SU-DHL-6 (cell line): Measurements from ENCODE around the gene ZNF189.

Experiments
- EZH2phosphoT487 ChIP-seq: fragments of 200-600 bp; sonication (generic), shearing (Covaris generic); conservative IDR thresholded peaks from 2 replicates; pipeline ENCODE4 v1.6.1; 2018; ENCODE audit warnings: mild to moderate bottlenecking, antibody characterized with exemption, low read length, moderate library complexity, mixed read lengths
- TF ChIP-seq, protein P1 (sequence below): fragments of 200-600 bp; sonication (generic); IDR thresholded peaks from one replicate; pipeline ENCODE4 v1.5.1; 2017; ENCODE audit warnings: antibody characterized with exemption, mild to moderate bottlenecking, low read length, moderate library complexity; ENCODE audit not compliant: insufficient read depth, poor library complexity, severe bottlenecking

DNA sequence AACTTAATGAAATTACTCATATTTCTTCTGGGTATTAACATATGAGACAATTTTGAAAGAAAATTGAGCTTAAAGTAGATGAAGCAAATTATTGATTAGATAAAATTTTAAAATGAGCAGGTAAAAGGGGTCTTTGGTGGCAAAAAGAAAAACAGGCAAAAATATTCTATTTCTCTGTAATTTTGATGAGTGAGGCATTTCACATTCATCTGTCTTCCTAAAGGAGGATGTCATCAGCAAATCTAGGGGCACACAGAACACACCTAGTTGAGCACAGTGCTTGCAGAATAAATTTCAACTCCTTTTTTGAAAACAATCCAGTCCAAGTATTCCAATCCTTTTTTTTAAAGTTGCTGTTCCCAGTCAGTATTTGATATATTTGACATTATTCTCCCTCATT is 16.2 kb downstream of the ZNF189 start:
- TF ChIP-seq, protein P1, sequence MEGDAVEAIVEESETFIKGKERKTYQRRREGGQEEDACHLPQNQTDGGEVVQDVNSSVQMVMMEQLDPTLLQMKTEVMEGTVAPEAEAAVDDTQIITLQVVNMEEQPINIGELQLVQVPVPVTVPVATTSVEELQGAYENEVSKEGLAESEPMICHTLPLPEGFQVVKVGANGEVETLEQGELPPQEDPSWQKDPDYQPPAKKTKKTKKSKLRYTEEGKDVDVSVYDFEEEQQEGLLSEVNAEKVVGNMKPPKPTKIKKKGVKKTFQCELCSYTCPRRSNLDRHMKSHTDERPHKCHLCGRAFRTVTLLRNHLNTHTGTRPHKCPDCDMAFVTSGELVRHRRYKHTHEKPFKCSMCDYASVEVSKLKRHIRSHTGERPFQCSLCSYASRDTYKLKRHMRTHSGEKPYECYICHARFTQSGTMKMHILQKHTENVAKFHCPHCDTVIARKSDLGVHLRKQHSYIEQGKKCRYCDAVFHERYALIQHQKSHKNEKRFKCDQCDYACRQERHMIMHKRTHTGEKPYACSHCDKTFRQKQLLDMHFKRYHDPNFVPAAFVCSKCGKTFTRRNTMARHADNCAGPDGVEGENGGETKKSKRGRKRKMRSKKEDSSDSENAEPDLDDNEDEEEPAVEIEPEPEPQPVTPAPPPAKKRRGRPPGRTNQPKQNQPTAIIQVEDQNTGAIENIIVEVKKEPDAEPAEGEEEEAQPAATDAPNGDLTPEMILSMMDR, result no peak
- TF ChIP-seq EZH2phosphoT487, result no peak
